ENCODE measurements around the gene ECE2. TPM values are rescaled to one million over a fixed set of nuclear protein-coding genes. Genes with fewer than 3 reads are reported as not detected.
A peak's percentile ranks its signal among the peaks of the same experiment; 100 is the strongest.

Gene ECE2
- polyA plus RNA-seq, 1 donor from 2014 or later, result 0.22 TPM

DNA sequence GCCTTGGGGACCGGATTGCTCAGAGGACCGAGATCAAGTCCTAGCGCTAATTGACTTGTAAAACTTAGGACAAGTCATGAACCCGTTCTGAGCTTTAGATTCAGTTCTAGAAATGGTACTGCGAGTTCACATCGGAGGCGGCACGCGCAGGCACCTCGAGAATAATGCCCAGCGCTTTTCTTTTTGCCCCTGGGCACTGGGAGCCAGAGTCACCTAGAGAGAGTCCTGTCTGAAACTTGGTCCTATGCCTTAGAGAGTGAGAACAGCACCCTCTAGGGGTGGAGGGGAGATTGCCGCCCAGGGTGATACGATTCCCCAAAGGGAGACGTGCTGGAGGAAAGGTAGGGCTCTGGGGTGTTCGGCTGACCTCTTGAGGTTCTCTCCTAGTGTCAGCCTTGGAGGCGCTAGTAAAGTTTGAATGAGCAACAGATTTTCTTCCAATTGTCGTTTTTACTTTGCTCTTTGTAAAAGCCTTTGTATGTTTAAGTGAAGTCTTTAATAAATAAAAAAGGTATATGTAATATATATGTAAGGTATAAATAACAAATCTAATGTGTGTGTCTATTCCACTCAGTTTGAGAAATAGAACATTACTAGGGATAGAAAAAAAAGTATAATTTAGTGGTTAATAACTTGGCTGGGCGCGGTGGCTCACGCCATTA is 25.5 kb upstream of the ECE2 start:
- TF ChIP-seq RAD21 (conservative IDR thresholded peaks at IDR 0.05), result peak; percentile 44
- TF ChIP-seq, protein P1, sequence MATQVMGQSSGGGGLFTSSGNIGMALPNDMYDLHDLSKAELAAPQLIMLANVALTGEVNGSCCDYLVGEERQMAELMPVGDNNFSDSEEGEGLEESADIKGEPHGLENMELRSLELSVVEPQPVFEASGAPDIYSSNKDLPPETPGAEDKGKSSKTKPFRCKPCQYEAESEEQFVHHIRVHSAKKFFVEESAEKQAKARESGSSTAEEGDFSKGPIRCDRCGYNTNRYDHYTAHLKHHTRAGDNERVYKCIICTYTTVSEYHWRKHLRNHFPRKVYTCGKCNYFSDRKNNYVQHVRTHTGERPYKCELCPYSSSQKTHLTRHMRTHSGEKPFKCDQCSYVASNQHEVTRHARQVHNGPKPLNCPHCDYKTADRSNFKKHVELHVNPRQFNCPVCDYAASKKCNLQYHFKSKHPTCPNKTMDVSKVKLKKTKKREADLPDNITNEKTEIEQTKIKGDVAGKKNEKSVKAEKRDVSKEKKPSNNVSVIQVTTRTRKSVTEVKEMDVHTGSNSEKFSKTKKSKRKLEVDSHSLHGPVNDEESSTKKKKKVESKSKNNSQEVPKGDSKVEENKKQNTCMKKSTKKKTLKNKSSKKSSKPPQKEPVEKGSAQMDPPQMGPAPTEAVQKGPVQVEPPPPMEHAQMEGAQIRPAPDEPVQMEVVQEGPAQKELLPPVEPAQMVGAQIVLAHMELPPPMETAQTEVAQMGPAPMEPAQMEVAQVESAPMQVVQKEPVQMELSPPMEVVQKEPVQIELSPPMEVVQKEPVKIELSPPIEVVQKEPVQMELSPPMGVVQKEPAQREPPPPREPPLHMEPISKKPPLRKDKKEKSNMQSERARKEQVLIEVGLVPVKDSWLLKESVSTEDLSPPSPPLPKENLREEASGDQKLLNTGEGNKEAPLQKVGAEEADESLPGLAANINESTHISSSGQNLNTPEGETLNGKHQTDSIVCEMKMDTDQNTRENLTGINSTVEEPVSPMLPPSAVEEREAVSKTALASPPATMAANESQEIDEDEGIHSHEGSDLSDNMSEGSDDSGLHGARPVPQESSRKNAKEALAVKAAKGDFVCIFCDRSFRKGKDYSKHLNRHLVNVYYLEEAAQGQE (IDR thresholded peaks at IDR 0.05; ENCODE audit: borderline replicate concordance), result no peak
- peak; percentile 15 for TF ChIP-seq SMC3 (conservative IDR thresholded peaks at IDR 0.05; ENCODE audit: poor library complexity)
- TF ChIP-seq, protein P2, sequence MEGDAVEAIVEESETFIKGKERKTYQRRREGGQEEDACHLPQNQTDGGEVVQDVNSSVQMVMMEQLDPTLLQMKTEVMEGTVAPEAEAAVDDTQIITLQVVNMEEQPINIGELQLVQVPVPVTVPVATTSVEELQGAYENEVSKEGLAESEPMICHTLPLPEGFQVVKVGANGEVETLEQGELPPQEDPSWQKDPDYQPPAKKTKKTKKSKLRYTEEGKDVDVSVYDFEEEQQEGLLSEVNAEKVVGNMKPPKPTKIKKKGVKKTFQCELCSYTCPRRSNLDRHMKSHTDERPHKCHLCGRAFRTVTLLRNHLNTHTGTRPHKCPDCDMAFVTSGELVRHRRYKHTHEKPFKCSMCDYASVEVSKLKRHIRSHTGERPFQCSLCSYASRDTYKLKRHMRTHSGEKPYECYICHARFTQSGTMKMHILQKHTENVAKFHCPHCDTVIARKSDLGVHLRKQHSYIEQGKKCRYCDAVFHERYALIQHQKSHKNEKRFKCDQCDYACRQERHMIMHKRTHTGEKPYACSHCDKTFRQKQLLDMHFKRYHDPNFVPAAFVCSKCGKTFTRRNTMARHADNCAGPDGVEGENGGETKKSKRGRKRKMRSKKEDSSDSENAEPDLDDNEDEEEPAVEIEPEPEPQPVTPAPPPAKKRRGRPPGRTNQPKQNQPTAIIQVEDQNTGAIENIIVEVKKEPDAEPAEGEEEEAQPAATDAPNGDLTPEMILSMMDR (IDR thresholded peaks at IDR 0.05; ENCODE audit: poor library complexity, severe bottlenecking), result peak; percentile 73
- H4K20me1 ChIP-seq (ENCODE audit: insufficient read depth), result no peaks in the 10 kb centered on the region
- peak overlapping the region; percentile 73 for H3K4me3 ChIP-seq (ENCODE audit: low read length)
- H3K27ac ChIP-seq (ENCODE audit: low read length), result peak overlapping the region; percentile 4
- H3K9me2 ChIP-seq (ENCODE audit: insufficient read depth, low read length), result no peaks in the 10 kb centered on the region
- no peaks in the 10 kb centered on the region for H3K79me2 ChIP-seq (replicated peaks; ENCODE audit: insufficient read depth, low read length)
- H3K9ac ChIP-seq (ENCODE audit: low read length), result peak overlapping the region; percentile 47
- H3K27me3 ChIP-seq (ENCODE audit: insufficient read depth, low read depth, low read length), result no peaks in the 10 kb centered on the region
- H3K9me3 ChIP-seq (ENCODE audit: low read length), result no peaks in the 10 kb centered on the region
- peak overlapping the region; percentile 36 for H2AFZ ChIP-seq (ENCODE audit: low read depth, low read length)
- peak overlapping the region; percentile 12 for H3K4me2 ChIP-seq (ENCODE audit: low read length)
- H3F3A ChIP-seq (ENCODE audit: insufficient read depth, low read length, poor library complexity, severe bottlenecking), result no peaks in the 10 kb centered on the region
- H3K36me3 ChIP-seq (ENCODE audit: insufficient read depth, low read length), result no peaks in the 10 kb centered on the region

DNA sequence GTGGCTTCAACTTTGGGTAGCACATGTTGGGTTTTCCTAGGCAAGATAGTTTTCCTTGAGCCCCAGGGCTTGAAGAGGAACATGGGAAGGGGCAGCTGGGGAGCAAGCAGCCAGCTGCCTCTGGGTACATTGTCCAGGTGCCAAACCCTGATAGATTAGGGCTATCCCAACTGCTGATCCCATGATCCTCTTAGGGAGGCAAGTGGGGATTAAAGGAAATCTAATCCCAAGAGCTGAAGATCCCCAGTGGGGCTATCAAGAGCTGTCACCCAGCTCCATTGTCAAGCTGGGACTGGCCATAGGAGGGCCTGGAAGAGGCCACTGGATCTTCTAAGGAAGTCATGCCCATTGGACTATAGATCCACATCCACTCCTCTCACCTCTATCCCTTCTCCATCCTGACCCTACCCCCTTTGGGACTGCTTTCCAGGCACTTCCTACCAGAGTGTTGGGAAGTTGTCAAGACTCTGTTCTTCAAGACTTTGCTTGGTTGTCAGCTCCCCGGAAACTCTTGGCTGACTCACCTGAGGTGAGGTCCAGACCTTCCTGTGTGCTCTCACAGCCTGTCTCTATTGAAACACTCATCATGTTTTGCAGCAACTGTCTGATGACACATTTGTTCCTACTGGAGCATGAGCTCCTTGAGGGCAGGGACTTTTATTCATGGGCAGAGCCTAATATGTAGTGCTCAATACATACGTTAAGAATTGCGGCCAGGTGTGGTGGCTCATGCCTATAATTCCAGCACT is 20.4 kb upstream of the ECE2 start:
- Histone ChIP-seq H2AFZ (ENCODE audit: low read depth, low read length) (no peak overlapping the region), H3K9me3 (ENCODE audit: low read length) (no peaks in the 10 kb centered on the region), H3K79me2 (replicated peaks; ENCODE audit: insufficient read depth, low read length) (no peaks in the 10 kb centered on the region), H3K36me3 (ENCODE audit: insufficient read depth, low read length) (no peaks in the 10 kb centered on the region), H3K9me2 (ENCODE audit: insufficient read depth, low read length) (no peaks in the 10 kb centered on the region), H4K20me1 (ENCODE audit: insufficient read depth) (no peaks in the 10 kb centered on the region), H3K9ac (ENCODE audit: low read length) (no peak overlapping the region), H3K27ac (ENCODE audit: low read length) (no peak overlapping the region), H3F3A (ENCODE audit: insufficient read depth, low read length, poor library complexity, severe bottlenecking) (no peaks in the 10 kb centered on the region), H3K4me3 (ENCODE audit: low read length) (no peak overlapping the region), H3K27me3 (ENCODE audit: insufficient read depth, low read depth, low read length) (peaks cover 19% of the 10 kb centered on the region), H3K4me2 (ENCODE audit: low read length) (no peak overlapping the region)
- TF ChIP-seq, protein P1 (IDR thresholded peaks at IDR 0.05; ENCODE audit: borderline replicate concordance), result no peak
- TF ChIP-seq TAF1 (IDR thresholded peaks at IDR 0.05; ENCODE audit: low read depth), result no peak
- no peak for TF ChIP-seq EP300 (conservative IDR thresholded peaks at IDR 0.05; ENCODE audit: poor library complexity, severe bottlenecking)
- TF ChIP-seq POLR2AphosphoS5 (IDR thresholded peaks at IDR 0.05), result no peak
- TF ChIP-seq SMC3 (conservative IDR thresholded peaks at IDR 0.05; ENCODE audit: poor library complexity), result no peak
- no peak for TF ChIP-seq RAD21 (conservative IDR thresholded peaks at IDR 0.05)
- TF ChIP-seq, protein P2 (IDR thresholded peaks at IDR 0.05; ENCODE audit: poor library complexity, severe bottlenecking), result no peak
- no peak for TF ChIP-seq EZH2 (IDR thresholded peaks at IDR 0.05; ENCODE audit: borderline replicate concordance, insufficient read depth, low read length, poor library complexity, severe bottlenecking)
- TF ChIP-seq MXI1 (conservative IDR thresholded peaks at IDR 0.05; ENCODE audit: poor library complexity, severe bottlenecking), result no peak
